ENCODE measurements around the gene NINJ1.

GRCh38 chr9:93072383-93072795, 61.7 kb downstream of the NINJ1 start:
- TF ChIP-seq CTCF (IDR thresholded peaks at IDR 0.05; ENCODE audit: low read length) (no peak), EZH2 (IDR thresholded peaks at IDR 0.05; ENCODE audit: borderline replicate concordance, low read length) (no peak)

Measured in OCI-LY1 (cell line).